SU-DHL-6 (cell line): ENCODE measurements around the gene CARMIL1.

ENCODE experiments used
- H2AFZ ChIP-seq: fragments of 200-600 bp; sonication (generic); 2 replicates; pipeline ENCODE4 v1.6.1; 2014; ENCODE audit warnings: low read depth, mild to moderate bottlenecking, moderate library complexity, mixed read lengths, antibody characterized with exemption, low read length; ENCODE audit not compliant: severe bottlenecking
- H3F3A ChIP-seq: fragments of 200-600 bp; shearing (Covaris generic); 2 replicates; pipeline ENCODE4 v1.6.0; 2016; ENCODE audit warnings: antibody characterized with exemption, mild to moderate bottlenecking; ENCODE audit not compliant: insufficient read depth
- H3K27ac ChIP-seq: fragments of 200-600 bp; sonication (generic); 2 replicates; pipeline ENCODE4 v1.5.1; 2016; ENCODE audit warnings: low read depth, mild to moderate bottlenecking, low read length, moderate library complexity, mixed read lengths
- H3K27me3 ChIP-seq: fragments of 200-600 bp; sonication (generic), shearing (Covaris generic); 2 replicates; pipeline ENCODE4 v1.6.0; 2014; ENCODE audit warnings: mild to moderate bottlenecking, low read length
- H3K36me3 ChIP-seq: fragments of 200-600 bp; sonication (generic); 2 replicates; pipeline ENCODE4 v1.6.1; 2014; ENCODE audit warnings: mild to moderate bottlenecking, low read length, mixed read lengths
- H3K4me2 ChIP-seq: fragments of 300-600, 200-600 bp; shearing (Covaris generic), sonication (generic); 2 replicates; pipeline ENCODE4 v1.6.0; 2014; ENCODE audit warnings: low read length, low read depth, mild to moderate bottlenecking; ENCODE audit not compliant: poor library complexity, severe bottlenecking
- H3K4me3 ChIP-seq: fragments of 200-600 bp; sonication (generic); 2 replicates; pipeline ENCODE4 v1.5.1; 2014; ENCODE audit warnings: antibody characterized with exemption, low read length, mild to moderate bottlenecking, mixed read lengths; ENCODE audit not compliant: insufficient read depth, poor library complexity, severe bottlenecking
- H3K79me2 ChIP-seq: fragments of 200-600 bp; sonication (generic); 2 replicates; pipeline ENCODE4 v1.6.1; 2014; ENCODE audit warnings: mild to moderate bottlenecking, low read length, moderate library complexity; ENCODE audit not compliant: insufficient read depth
- H3K9ac ChIP-seq: fragments of 200-600 bp; sonication (generic); 2 replicates; pipeline ENCODE4 v1.7.0; 2014; ENCODE audit warnings: mild to moderate bottlenecking, low read length
- H3K9me2 ChIP-seq: fragments of 200-600 bp; sonication (generic); replicated peaks from 2 replicates; pipeline ENCODE4 v1.6.1; 2014; ENCODE audit warnings: low read length; ENCODE audit not compliant: insufficient read depth
- H3K9me3 ChIP-seq: fragments of 200-600 bp; sonication (generic); 2 replicates; pipeline ENCODE4 v1.6.1; 2014; ENCODE audit warnings: low read length, mixed read lengths; ENCODE audit not compliant: insufficient read depth
- H4K20me1 ChIP-seq: fragments of 200-600 bp; sonication (generic); 2 replicates; pipeline ENCODE4 v1.6.1; 2014; ENCODE audit warnings: low read depth, mild to moderate bottlenecking, antibody characterized with exemption, low read length, moderate library complexity, mixed read lengths
- EZH2phosphoT487 ChIP-seq: fragments of 200-600 bp; sonication (generic), shearing (Covaris generic); conservative IDR thresholded peaks from 2 replicates; pipeline ENCODE4 v1.6.1; 2018; ENCODE audit warnings: mild to moderate bottlenecking, antibody characterized with exemption, low read length, moderate library complexity, mixed read lengths
- TF ChIP-seq, protein P1 (sequence below): fragments of 200-600 bp; sonication (generic); IDR thresholded peaks from one replicate; pipeline ENCODE4 v1.5.1; 2017; ENCODE audit warnings: antibody characterized with exemption, mild to moderate bottlenecking, low read length, moderate library complexity; ENCODE audit not compliant: insufficient read depth, poor library complexity, severe bottlenecking

Gene CARMIL1

DNA sequence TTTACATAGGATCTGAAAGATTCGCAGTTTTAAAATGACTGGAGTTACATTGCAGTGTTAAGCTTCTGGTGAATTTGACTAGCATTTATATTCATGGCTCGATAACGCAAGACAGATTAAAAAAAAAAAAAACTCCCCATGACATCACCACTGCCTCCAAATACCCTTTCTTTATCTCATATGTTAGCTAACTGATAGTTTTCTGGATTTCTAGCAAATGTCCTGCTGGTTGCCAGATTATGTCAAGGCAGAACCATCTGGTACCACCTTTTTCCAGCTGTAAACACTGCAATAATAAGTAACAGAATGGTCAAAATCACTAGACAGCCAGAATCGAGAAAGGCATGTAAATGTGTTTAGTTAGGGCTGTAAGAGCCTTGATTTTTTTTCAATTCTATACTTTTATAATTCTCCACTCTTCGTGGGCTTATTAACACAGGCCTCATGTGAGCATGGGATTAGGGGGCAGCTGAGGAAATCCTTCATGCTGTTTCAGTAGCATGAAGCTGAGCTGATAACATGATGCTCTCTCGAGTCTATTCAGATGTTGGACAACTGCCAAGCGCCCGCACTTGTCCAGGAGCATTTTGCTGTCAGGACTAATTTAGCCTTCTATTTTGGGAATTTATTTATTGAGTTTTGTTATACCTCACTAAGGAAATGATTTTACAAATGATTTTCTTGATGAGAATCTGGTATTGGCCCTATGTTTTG is 206.8 kb downstream of the CARMIL1 start:
- Histone ChIP-seq H3K9ac (no peak overlapping the region), H3K4me2 (no peak overlapping the region), H3K27ac (no peak overlapping the region), H4K20me1 (no peaks in the 10 kb centered on the region), H3K27me3 (no peaks in the 10 kb centered on the region), H3F3A (no peaks in the 10 kb centered on the region), H2AFZ (no peak overlapping the region), H3K9me2 (no peaks in the 10 kb centered on the region), H3K4me3 (no peak overlapping the region), H3K9me3 (no peaks in the 10 kb centered on the region), H3K36me3 (0 out of 2 replicates have a peak, but pooled peaks cover 5% of the 10 kb centered on the region), H3K79me2 (no peaks in the 10 kb centered on the region)
- TF ChIP-seq, protein P1, sequence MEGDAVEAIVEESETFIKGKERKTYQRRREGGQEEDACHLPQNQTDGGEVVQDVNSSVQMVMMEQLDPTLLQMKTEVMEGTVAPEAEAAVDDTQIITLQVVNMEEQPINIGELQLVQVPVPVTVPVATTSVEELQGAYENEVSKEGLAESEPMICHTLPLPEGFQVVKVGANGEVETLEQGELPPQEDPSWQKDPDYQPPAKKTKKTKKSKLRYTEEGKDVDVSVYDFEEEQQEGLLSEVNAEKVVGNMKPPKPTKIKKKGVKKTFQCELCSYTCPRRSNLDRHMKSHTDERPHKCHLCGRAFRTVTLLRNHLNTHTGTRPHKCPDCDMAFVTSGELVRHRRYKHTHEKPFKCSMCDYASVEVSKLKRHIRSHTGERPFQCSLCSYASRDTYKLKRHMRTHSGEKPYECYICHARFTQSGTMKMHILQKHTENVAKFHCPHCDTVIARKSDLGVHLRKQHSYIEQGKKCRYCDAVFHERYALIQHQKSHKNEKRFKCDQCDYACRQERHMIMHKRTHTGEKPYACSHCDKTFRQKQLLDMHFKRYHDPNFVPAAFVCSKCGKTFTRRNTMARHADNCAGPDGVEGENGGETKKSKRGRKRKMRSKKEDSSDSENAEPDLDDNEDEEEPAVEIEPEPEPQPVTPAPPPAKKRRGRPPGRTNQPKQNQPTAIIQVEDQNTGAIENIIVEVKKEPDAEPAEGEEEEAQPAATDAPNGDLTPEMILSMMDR: no peak
- TF ChIP-seq EZH2phosphoT487: no peak

DNA sequence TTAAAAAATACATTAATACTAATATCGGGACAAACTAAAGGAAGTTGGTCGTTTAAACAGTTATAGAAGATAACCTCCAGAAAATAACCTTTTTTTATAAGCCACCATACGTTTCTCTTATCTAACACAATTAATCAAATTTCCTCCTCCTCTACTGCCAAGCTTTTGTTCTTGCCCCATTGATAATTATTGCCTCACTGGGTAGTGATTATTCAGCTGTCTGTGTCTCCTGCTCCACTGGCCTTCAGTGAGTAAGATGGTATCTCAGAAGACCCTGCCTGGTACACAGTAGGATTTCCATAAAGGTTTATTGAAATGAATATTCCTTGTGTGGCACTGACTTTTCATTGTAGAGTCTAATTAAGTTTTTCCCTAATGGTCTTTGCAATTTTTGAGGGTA is 207.4 kb downstream of the CARMIL1 start:
- Histone ChIP-seq H3K4me3 (no peak overlapping the region), H3K27me3 (no peaks in the 10 kb centered on the region), H3K9me3 (no peaks in the 10 kb centered on the region), H3K9ac (no peak overlapping the region), H3F3A (no peaks in the 10 kb centered on the region), H2AFZ (no peak overlapping the region), H3K36me3 (peaks cover 6% of the 10 kb centered on the region; the same call in 1 of the 2 replicates), H3K9me2 (no peaks in the 10 kb centered on the region), H3K4me2 (no peak overlapping the region), H3K79me2 (no peaks in the 10 kb centered on the region), H3K27ac (no peak overlapping the region), H4K20me1 (no peaks in the 10 kb centered on the region)
- TF ChIP-seq, protein P1: no peak
- TF ChIP-seq EZH2phosphoT487: no peak

DNA sequence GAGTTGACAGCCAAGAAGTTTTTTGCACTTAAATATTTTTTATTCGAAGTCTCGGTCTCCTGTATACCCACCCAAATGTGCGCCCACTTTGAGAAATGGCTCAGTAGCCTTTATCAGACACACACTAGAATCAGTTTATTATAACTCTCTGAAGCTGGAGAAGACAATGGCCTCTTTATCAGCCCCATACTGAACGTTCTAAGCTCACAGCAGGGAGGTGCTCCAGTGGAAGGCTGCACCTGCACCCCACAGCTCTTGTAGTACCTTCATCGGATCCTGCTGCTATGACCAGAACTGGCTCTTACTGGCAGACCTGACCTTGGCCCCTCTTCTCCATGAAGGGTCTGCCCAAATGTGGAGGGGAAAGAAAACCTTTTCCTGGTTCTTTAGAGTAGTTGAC is 207.8 kb downstream of the CARMIL1 start:
- no peaks in the 10 kb centered on the region for H4K20me1 ChIP-seq

More for the DNA sequence above, 207.8 kb downstream of the CARMIL1 start:
- TF ChIP-seq, protein P1: no peak
- TF ChIP-seq EZH2phosphoT487: no peak
- no peaks in the 10 kb centered on the region for H3F3A ChIP-seq
- no peaks in the 10 kb centered on the region for H3K27me3 ChIP-seq
- H3K4me3 ChIP-seq: no peak overlapping the region
- no peak overlapping the region for H3K4me2 ChIP-seq
- H3K9ac ChIP-seq: no peak overlapping the region
- H3K27ac ChIP-seq: no peak overlapping the region
- H3K9me3 ChIP-seq: no peaks in the 10 kb centered on the region
- H3K9me2 ChIP-seq: no peaks in the 10 kb centered on the region
- H3K36me3 ChIP-seq: peaks cover 11% of the 10 kb centered on the region; the same call in 1 of the 2 replicates
- no peaks in the 10 kb centered on the region for H3K79me2 ChIP-seq
- no peak overlapping the region for H2AFZ ChIP-seq
